ENCODE data around the gene SLC34A1.
"Not testable (repeated sequence)": the region's sequence is repeated elsewhere in the genome, so short reads cannot be mapped to it uniquely, and the experiment has no call there.

SLC34A1 gene

DNA sequence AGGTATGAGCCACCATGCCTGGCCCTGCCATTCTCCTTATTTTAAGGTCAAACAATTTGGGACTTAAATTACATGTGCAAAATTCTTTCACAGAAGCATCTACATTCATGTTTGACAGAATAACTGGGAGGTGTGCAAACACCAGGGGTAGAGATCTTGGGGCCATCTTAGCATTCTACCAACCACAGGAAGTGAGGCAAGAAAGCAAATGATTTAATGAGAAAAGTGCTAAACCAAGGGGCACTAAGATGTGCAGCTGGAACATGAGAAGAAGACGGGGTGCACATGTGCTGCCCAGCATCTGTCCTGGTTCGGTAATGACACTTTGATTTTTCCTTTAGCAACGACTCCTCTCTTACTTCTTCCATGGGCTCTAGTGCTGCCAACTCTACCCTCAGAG is 26.3 kb downstream of the SLC34A1 start:
- no peak for DNase-seq (ENCODE audit: low read depth in 2 of 2)

DNA sequence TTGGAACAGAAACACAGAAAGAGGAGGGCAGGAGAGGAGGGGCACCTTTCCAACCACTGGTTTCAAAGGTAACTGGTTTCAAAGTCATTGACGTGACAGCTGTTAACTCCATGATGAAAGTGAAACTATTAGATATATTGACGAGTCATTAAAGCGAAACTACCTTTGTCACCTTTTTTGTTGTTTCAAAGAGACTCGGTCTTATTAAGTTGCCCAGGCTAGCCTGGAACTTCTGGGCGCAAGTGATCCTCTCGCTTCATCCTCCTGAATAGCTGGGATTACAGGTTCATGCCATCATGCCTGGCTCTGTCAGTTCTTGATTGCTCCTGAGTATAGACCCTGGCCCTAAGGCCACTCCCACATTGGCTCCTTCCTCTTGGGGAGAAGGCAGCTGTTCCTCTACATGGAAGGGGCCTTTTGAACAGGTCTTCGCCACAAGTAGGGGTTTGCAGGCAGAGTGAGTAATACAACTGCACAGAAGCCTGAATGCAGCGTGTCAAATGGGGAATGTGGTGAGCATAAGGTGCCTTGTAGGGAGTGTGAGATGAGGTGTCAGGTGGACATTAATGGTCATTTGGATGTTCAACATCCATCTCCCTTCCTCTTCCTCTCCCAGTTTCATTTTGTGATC is 28.5 kb downstream of the SLC34A1 start:
- DNase-seq (ENCODE audit: low read depth in 2 of 2): no peak

DNA sequence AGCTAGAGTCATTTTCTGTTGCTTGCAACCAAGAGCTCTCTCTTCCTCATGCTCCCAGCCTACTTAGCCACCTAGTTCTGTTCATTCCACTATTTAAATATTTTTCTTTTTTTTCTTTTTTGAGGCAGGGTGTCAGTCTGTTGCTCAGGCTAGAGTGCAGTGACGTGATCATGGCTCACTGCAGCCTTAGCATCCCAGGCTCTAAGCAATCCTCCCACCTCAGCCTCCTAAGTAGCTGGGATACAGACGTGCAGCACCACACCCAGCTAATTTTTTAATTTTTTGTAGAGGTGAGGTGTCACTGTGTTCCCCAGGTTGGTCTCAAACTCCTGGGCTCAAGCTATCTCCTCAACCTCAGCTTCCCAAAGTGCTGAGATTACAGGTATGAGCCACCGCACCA is 30.2 kb downstream of the SLC34A1 start:
- no peak for DNase-seq (ENCODE audit: low read depth in 2 of 2)

DNA sequence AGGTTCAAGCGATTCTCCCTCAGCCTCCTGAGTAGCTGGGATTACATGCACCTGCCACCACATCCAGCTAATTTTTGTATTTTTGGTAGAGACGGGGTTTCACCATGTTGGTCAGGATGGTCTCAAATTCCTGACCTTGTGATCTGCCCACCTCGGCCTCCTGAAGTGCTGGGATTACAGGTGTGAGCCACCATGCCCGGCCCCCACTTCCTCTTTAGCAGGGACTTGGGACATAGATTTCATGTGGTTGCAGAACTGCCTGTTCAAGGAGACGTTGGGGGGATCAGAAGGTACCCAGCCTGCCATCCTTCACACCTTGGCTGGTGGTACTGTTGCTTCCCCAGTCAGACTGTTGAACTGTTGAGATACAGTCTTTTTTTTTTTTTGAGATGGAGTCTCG is 32.8 kb downstream of the SLC34A1 start:
- not testable (repeated sequence) for DNase-seq (ENCODE audit: low read depth in 2 of 2)

DNA sequence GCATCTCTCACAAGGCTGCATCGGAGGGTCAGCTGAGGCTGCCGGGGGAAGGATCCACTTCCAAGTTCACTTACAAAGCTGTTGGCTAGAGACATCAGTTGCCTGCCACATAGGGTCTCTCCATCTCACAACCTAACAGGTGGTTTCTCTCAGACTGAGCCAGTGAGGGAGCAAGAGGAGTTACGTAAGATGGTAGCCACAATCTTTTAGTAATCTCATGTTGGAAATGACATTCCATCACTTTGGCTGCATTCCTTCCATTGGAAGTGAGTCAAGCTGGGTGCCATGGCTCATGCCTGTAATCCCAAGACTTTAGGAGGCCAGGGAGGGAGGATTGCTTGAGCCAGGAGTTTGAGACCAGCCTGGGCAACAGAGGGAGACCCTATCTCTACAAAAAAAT is 34.8 kb downstream of the SLC34A1 start:
- DNase-seq (ENCODE audit: low read depth in 2 of 2): peak in 1 of 2 experiments; percentile 42

DNA sequence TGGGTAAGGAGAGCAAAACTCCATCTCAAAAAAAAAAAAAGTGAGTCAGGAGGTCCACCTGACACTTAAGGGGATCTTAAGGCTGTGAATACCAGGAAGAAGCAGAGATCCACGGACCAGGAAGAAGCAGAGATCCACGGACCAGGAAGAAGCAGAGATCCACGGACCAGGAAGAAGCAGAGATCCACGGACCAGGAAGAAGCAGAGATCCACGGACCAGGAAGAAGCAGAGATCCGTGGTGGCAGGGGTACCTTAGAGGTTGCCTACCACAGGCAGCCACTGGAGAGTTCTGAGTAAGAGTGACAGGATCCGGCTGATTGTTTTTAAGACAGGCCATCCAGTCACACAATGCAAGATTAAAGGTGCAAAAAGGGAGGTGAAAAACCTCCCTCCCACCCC is 36.2 kb downstream of the SLC34A1 start:
- not testable (repeated sequence) for DNase-seq (ENCODE audit: low read depth in 2 of 2)

DNA sequence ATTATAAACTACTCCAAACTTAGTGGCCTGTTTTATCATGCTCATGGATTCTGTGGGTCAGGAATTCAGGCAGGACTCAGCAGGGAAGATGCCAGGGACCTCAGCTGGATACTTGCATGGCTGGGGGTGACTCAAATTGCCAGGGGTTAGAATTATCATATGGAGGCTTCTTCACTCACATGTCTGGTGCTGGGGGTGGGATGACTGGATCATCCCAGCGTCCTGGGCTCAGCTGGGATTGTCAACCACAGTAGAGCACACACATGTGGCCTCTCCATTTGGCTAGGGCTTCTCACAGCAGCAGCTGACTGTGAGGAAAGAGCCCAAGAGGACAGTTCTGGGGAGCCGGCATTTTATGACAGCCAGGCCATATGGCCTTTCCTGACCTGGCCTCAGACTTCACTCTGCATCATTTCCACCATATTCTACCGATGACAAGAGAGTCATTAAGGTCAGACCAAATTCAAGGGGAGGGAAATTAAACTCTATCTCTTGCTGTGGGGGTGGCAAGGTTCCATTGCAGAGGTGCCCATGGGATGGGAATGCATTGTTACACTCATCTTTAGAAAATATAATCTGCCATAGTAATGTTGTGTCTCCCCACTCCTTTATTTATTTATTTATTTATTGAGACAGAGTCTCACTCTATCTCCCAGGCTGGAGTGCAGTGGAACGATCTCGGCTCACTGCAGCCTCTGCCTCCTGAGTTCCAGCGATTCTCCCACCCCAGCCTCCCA is 37.0 kb downstream of the SLC34A1 start:
- DNase-seq (ENCODE audit: low read depth in 2 of 2): no peak

DNA sequence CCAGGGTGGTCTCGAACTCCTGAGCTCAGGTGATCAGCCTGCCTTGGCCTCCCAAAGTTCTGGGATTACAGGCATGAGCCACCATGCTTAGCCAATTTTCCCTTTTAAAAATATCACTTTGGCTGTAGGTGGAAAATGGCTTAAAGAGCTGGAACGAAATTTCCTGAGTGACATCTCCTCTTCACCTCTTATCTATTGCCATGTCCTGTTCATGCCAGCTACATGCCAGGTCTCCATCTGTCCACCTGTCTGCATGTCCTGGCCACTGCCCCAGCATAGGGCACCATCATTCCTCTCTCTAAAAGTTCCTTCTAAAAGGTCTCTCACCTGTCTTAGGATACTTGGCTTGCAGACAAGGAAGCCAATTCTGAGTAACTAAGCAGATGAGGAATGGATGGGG is 39.4 kb downstream of the SLC34A1 start:
- no peak for DNase-seq (ENCODE audit: low read depth in 2 of 2)

DNA sequence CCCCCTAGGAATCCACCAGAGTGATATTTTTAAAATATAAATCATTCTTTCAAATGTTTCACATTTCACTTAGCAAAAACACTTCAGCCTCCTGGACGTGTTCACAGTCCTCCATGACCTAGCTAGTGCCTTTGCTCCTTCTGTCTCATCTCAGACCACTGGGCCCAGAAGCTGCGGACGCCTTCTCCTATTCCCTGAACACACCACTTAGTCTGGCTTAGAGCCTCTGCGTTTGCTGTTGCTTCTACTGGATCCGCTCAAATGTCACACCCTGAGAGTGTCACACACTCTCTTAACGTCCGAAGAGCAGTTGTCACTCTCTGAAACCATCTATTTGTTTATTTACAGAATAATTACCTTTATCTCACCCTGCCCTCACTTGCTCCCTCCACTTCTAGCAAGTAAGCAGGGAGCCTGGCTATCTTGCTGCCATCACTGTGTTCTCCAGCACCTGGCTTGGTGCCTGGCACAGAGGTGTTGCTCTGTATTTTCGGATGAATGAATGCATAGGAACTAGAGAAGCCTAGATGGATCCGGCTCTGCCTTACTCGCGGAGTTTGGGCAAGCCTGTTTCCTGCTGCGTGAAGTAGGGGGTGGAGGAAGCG is 41.1 kb downstream of the SLC34A1 start:
- DNase-seq (ENCODE audit: low read depth in 2 of 2): no peak

DNA sequence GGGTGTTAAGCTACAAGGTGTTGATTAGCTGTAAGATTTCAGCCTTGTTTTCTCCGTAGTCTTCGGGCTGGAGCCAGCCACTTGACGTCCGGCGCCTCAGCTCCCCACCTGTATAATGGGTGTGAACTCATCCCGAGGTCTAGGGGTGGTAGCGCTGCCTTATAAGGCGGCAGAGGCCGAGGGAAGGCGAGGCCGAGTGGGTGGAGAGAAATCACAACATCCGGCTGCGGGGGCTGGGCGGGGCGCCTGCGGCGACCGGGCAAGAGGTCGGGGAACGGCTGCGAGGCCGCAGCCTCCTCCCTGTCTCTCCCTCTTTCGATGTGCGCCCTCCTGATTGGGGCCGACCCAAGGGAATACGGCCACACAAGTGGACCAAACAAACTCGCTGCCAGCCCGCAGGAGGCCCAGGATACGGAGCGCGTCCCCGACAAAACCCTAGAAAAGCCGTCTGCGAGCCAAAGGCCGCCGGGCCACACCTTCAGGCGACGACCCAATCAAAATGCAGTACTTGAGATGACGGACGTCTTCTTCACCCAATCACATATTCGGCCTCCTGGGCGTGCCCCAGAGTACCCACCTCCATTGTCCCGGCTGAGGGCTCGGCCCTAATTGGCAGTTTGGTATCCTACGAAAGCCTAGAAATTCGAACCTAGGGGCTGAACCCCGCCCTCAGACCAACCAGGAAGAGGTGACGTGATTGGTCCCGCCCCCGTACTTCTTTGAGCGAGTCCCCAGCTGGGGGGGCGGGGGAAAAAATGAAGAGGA is 41.7 kb downstream of the SLC34A1 start:
- peak; percentile 100 for DNase-seq (ENCODE audit: low read depth in 2 of 2)

DNA sequence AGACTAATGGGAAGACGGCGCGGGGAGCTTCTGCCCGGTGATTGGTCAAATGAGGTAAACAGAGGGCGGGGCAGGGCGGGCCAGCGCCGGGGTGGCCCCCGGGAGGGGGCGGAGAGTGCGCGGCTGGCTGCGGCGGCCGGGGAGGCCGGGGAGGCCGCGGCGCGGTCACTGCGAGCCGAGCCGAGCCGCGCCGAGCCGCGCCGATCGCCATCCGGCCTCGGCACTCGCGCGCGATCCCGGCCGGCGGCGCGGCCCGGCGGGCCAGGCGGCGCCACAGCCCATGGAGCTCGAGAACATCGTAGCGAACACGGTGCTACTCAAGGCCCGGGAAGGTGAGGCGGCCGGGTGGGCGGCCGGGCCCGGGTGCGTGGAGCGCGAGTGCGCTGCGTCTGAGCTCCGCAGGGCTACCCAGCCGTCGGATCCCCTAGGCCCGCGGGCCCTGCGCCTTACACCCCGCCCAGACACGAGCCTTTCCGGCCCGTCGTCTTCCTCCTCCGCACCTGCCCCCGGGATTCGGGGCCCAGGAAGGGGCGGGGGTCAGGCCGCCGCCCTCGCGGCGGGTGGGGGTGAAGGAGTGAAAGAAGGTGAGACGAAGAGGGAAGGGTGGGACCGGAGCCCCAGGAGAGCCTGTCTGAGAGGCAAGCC is 42.5 kb downstream of the SLC34A1 start, which contains the start of gene GRK6:
GRK6 (plus strand) TSS at position 111 of the 645 bp plus-strand sequence; CDS start at position 281, 170 bp downstream.
- DNase-seq (ENCODE audit: low read depth in 2 of 2): no peak

DNA sequence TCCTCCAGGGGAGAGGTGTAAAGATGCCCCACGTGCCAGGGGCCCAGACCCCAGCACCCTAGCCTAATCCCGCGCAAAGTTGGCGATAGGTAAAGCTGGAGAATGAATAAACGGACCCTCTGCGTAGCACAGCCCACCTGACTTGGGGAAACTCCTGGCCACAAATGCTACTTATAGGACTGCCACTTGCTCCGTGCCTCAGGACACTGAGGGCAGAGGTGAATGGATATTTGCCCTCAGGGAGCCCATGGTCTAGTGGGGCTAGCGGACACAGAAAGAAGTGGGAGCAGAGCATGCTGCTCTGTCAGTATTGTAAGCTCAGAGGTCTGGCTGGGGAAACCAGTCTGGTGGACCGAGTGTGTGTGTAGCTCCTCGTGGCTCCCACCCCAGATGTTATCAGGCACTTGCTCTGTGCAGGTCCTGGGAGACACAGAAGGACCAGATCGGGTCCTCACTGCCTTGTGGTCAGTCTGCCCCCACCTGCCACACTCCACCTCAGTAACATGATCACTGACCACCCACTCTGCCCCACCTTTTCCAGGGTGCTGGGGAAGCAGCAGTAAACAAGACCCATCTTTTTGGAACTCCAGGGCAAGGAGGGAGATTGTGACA is 43.1 kb downstream of the SLC34A1 start:
- no peak for DNase-seq (ENCODE audit: low read depth in 2 of 2)

DNA sequence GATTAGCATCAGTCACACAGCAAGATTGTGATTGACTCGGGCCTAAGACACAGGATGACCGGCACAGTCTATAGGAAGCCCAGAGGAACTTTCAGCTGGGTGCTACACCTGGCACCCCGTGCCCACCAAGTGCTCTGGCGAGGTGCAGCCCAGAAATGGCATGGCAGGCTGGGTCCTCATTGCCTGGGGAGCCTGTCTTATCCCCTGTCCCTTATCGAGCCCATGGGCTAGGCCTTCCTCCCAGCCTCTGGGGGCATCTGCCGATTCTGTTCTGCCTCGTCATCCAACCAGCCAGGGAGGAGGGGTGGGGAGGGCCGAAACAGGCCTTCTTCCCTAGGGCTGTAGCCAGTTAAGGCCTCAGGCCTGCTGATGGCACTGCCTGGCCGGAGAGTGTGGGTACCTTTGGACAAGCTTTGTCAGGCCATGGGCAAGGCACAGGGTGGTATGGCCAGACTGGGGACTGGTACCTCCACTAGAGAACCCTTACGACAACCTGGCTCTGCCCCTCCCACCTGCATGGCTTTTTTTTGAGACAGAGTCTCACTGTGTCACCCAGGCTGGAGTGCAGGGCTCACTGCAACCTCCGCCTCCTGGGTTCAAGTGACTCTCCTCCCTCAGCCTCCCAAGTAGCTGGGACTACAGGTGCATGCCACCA is 43.8 kb downstream of the SLC34A1 start:
- DNase-seq (ENCODE audit: low read depth in 2 of 2): no peak

DNA sequence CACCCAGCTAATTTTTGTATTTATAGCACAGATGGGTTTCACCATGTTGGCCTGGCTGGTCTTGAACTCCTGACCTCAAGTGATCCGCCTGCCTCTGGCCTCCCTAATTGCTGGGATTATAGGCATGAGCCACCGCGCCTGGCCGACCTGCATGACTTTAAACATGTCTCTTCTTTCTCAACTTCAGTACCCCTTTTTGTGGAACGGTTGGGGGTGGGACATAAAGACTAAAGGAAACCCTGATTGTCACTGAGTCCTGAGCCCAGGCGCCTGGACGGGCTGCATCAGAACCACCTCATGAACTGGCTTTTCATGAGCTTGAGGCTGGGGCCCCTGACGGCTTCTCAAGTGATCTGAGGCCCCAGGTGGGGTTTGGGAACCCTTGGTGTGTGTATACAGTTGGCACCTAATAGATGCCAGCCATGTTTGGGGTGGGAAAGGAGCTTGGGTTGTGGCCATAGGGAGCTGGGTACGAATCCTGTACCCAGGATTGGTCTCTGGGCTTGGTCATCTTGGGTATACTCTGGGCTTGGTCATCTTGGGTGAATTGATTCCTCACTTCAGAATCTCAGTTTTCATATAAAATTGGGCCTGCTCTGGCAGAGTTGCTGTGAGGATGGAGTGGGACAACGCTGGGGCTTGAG is 44.5 kb downstream of the SLC34A1 start:
- no peak for DNase-seq (ENCODE audit: low read depth in 2 of 2)

DNA sequence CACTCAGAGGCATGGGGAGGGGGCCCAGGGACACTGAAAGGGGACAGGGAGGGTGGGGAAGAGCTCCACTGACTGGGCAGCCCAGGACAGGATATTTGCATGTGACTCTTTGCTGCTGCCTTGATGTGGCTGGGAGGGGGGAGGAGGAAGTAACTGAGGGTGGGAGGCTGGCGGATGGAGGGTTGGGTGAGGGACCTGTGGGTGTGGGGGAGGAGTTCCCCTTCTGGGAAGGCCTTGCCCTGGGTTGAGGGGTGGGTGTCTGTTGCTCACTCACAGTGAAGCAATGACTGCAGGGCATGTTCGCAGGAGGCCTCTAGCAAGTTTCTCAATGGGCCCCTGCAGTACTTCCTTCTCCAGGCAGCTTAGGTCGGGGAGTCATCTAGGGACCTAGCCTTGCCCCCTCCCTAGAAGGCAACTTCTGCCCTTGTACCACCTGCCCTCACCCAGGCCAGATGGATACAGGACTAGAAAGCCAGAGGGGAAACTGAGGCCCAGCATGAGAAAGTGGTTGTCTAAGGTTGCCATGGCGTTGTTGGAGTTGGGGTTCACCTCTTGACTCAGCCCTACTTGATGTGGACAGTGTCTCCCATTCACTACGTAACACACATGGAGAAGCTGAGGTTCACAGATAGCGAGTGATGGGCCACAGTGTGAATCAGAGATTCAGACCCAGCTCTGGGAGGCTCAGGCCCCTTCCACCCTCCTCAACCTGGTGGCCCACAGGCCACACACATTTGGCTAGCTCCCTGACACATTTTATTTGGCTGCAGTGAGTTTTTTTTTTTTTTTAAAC is 45.2 kb downstream of the SLC34A1 start:
- DNase-seq (ENCODE audit: low read depth in 2 of 2): no peak

DNA sequence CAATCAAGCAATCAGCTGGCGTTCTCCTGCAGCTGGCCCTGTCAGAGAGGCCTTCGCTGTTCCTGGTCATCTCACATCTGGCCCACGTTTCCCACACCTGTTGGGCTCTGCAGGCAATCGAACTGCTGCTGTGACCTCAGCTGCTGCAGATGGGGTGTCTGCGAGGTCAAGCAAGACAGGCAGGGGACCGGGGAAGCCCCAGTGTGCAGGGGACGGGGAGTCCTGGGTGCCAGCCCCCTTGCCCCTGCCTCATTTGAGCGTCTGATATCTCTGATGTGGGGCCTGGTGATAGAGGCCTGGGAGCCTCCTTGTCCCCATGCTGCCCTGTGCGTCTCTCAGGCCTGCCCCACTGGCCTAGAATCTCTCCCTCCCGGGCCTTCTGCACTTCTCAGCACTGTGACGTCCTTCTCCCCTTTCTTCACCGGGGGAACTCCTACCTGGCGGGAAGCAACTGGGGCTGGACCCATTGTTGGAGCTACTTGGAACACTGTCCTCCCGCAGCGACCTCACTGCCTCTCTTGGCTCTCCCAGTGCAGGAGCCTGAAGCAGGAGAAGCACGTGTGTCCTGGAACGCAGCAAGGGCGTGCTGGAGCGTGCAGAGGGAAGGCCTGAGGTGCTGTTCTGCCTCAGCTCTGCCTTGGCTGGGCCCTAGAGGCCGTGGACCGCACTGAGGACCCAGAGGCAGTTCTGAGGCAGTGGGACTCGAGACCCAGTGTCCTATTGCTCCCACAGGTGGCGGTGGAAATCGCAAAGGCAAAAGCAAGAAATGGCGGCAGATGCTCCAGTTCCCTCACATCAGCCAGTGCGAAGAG is 46.1 kb downstream of the SLC34A1 start:
- DNase-seq (ENCODE audit: low read depth in 2 of 2): no peak

DNA sequence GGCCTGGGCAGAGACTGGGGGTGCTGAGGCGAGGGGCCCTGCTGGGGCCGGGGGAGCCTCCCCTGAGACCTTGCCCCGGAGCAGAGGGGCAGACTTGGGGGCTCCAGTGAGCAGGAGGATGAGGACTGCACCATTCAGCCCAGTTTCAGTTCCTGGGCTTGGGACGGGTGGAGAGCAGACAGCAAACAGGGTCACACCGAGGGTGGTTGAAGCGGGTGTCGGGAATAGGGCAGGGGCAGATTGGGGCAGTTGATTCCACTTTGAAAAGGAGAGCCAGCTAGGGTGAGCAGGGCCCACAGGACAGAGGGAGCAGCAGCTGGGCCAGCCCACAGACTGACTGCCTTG is 46.7 kb downstream of the SLC34A1 start:
- DNase-seq (ENCODE audit: low read depth in 2 of 2): no peak

DNA sequence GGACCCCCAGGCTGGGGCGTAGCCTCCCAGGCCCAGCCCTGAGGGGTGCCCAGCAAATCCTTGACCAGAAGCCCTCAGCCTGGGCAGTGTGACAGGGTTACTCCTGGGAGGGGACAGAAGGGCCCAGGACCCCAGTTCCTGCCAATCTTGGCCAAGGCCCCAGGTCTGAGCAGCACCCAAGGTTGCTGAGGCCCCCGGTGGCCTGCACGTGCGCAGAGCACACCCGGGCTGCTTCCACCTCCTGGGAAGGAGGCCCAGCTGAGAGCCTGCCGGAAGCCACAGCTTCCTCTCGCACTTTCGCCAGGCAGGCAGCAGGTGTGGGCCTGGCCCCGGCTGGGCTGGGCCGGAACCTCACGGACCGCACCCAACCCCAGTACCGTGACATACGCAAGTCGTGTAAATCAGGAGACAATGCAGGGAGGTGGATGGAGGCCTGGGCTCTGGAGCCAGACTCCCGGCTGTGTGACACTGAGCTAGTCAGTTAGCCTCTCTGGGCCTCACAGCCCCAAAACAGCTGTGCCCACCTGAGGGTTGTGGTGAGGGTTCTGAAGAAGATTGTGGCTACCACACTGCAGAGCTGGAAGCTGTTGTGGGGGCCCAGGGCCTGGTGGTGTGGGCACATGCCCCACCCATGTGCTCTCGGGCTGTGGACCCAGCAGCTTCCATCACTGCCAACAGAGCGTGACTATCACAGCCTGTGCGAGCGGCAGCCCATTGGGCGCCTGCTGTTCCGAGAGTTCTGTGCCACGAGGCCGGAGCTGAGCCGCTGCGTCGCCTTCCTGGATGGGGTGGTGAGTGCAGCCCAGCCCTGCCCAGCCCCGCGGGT is 47.3 kb downstream of the SLC34A1 start:
- no peak for DNase-seq (ENCODE audit: low read depth in 2 of 2)
